ENCODE measurements around the gene DHRS2.

The DHRS2 gene

DNA sequence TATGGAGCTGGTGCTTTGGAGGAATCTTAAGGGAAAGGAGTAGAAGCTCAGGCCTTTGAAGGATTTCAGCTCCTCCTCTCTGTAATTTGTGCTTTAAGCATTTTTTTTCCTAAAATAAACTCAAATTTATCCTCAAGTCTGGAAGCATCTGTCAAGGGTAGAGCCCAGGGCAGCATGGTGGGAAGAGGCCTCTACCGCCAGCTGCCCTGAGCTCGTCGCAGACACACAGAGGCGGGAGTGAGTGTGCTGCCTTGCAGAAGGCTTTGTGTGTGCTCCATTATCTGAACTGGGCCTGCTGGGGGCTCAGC is 9.3 kb downstream of the DHRS2 start:
- H3K9me2 ChIP-seq (replicated peaks; ENCODE audit: insufficient read depth, low read length): no peaks in the 10 kb centered on the region
- no peak overlapping the region for H3K4me3 ChIP-seq (ENCODE audit: insufficient read depth, low read length, poor library complexity, severe bottlenecking)
- no peaks in the 10 kb centered on the region for H3K27me3 ChIP-seq (ENCODE audit: low read length)
- H3F3A ChIP-seq (ENCODE audit: insufficient read depth): no peaks in the 10 kb centered on the region
- H4K20me1 ChIP-seq (ENCODE audit: low read depth, low read length): no peaks in the 10 kb centered on the region
- H2AFZ ChIP-seq (ENCODE audit: low read depth, low read length, severe bottlenecking): no peak overlapping the region
- no peak overlapping the region for H3K27ac ChIP-seq (ENCODE audit: low read depth, low read length)
- H3K79me2 ChIP-seq (ENCODE audit: insufficient read depth, low read length): no peaks in the 10 kb centered on the region
- H3K9ac ChIP-seq (ENCODE audit: low read length): no peak overlapping the region
- H3K36me3 ChIP-seq (ENCODE audit: low read length): no peaks in the 10 kb centered on the region
- H3K4me2 ChIP-seq (ENCODE audit: low read depth, low read length, poor library complexity, severe bottlenecking): no peak overlapping the region
- TF ChIP-seq, protein P1, sequence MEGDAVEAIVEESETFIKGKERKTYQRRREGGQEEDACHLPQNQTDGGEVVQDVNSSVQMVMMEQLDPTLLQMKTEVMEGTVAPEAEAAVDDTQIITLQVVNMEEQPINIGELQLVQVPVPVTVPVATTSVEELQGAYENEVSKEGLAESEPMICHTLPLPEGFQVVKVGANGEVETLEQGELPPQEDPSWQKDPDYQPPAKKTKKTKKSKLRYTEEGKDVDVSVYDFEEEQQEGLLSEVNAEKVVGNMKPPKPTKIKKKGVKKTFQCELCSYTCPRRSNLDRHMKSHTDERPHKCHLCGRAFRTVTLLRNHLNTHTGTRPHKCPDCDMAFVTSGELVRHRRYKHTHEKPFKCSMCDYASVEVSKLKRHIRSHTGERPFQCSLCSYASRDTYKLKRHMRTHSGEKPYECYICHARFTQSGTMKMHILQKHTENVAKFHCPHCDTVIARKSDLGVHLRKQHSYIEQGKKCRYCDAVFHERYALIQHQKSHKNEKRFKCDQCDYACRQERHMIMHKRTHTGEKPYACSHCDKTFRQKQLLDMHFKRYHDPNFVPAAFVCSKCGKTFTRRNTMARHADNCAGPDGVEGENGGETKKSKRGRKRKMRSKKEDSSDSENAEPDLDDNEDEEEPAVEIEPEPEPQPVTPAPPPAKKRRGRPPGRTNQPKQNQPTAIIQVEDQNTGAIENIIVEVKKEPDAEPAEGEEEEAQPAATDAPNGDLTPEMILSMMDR (IDR thresholded peaks at IDR 0.05; ENCODE audit: insufficient read depth, low read length, poor library complexity, severe bottlenecking): no peak
- TF ChIP-seq EZH2phosphoT487 (conservative IDR thresholded peaks at IDR 0.05; ENCODE audit: low read length): no peak
- no peaks in the 10 kb centered on the region for H3K9me3 ChIP-seq (ENCODE audit: insufficient read depth, low read length)

DNA sequence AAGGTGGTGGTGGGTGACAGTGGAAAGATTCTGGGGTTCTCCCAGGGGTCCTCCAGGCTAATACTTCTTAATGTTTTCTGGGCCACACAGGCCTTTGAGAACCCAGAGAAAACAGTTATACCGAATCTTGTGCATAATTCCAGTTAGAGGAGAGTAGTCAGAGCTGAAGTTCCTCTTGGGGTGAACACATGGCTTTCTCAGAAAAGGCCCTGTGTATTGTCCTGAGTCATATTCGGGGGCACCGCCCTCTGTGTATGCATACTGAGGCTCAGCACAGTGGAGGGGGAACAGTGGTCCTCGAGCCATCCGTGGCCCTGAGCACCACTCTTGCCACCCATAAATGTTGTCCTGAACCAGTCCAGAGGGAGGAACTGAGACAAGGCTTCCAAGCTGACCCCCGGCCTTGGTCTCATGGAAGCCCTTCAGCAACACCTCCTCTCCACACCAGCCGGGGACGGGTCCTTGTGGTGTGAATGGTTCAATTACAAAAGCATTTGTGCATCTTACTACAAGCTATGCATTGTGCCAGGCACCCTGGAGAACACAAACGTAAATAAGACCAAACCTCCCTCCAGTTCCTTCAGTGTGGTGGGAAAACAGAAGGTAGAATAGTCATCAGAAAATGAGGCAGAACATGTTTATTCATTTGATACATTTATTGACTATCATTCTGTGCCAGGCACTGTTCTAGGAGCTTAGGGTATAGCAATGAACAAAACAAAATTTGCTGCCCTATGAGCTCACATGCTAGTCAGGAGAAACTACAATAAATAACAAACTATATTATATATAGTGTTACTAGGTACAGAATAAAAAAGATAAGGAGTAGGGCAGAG is 9.9 kb downstream of the DHRS2 start:
- Histone ChIP-seq H2AFZ (ENCODE audit: low read depth, low read length, severe bottlenecking) (no peak overlapping the region), H3K27ac (ENCODE audit: low read depth, low read length) (no peak overlapping the region), H3K4me2 (ENCODE audit: low read depth, low read length, poor library complexity, severe bottlenecking) (no peak overlapping the region), H3K36me3 (ENCODE audit: low read length) (no peaks in the 10 kb centered on the region), H3K9me2 (replicated peaks; ENCODE audit: insufficient read depth, low read length) (no peaks in the 10 kb centered on the region), H3K9ac (ENCODE audit: low read length) (no peak overlapping the region), H3K27me3 (ENCODE audit: low read length) (no peaks in the 10 kb centered on the region), H3K79me2 (ENCODE audit: insufficient read depth, low read length) (no peaks in the 10 kb centered on the region), H3K4me3 (ENCODE audit: insufficient read depth, low read length, poor library complexity, severe bottlenecking) (no peak overlapping the region), H3F3A (ENCODE audit: insufficient read depth) (no peaks in the 10 kb centered on the region), H3K9me3 (ENCODE audit: insufficient read depth, low read length) (no peaks in the 10 kb centered on the region), H4K20me1 (ENCODE audit: low read depth, low read length) (no peaks in the 10 kb centered on the region)
- TF ChIP-seq, protein P1 (IDR thresholded peaks at IDR 0.05; ENCODE audit: insufficient read depth, low read length, poor library complexity, severe bottlenecking): no peak
- TF ChIP-seq EZH2phosphoT487 (conservative IDR thresholded peaks at IDR 0.05; ENCODE audit: low read length): no peak

DNA sequence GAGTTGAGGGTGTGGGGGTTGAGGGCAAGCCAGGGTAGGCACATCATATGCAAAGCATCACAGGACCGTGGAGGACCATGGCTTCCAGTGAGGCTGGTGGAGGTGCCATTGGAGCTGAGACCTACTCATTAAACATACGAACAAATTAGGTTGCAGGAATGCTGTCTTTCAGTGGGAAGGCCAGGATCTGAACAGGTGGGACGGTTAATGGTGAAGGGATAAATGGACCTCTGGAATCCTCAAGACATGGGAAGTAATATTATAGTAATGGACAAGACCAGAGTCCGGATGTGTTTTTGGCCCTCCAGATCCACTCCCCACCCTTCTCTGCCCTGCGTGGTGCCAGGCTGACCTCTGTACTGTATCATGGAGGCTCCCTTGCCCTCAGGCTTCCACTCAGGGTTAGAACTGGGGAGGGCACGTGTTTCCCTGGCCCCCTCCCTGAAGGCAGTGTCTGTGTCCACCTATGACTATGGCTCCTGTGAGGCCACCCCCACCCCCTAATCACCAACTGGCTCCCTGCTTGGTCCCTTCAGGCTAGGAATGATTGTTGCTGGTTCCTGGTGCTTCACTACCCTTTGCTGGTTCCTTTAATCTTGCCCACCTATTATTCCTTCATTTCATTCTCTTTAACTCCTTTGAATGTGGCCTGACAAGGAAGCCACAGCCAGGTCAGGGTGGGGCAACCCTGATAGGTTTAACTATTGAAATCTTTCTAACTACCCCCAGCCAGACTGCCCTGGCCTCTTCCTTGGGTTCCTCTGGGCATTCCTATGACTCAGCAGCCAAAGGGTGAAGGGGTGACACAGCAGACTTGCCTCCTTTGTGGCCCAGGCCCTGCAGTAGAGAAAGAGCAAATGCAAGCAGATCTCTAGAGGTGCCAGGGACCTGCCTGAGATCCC is 10.7 kb downstream of the DHRS2 start:
- Histone ChIP-seq H3K4me3 (ENCODE audit: insufficient read depth, low read length, poor library complexity, severe bottlenecking) (no peak overlapping the region), H3K4me2 (ENCODE audit: low read depth, low read length, poor library complexity, severe bottlenecking) (no peak overlapping the region), H4K20me1 (ENCODE audit: low read depth, low read length) (no peaks in the 10 kb centered on the region), H3K36me3 (ENCODE audit: low read length) (no peaks in the 10 kb centered on the region), H3K27ac (ENCODE audit: low read depth, low read length) (no peak overlapping the region), H2AFZ (ENCODE audit: low read depth, low read length, severe bottlenecking) (no peak overlapping the region), H3K79me2 (ENCODE audit: insufficient read depth, low read length) (no peaks in the 10 kb centered on the region), H3K9ac (ENCODE audit: low read length) (no peak overlapping the region), H3K9me2 (replicated peaks; ENCODE audit: insufficient read depth, low read length) (no peaks in the 10 kb centered on the region), H3F3A (ENCODE audit: insufficient read depth) (no peaks in the 10 kb centered on the region), H3K9me3 (ENCODE audit: insufficient read depth, low read length) (no peaks in the 10 kb centered on the region), H3K27me3 (ENCODE audit: low read length) (no peaks in the 10 kb centered on the region)
- TF ChIP-seq EZH2phosphoT487 (conservative IDR thresholded peaks at IDR 0.05; ENCODE audit: low read length): no peak
- TF ChIP-seq, protein P1 (IDR thresholded peaks at IDR 0.05; ENCODE audit: insufficient read depth, low read length, poor library complexity, severe bottlenecking): no peak

All from SU-DHL-6 (cell line).